GM10248 (cell line): ENCODE measurements around the gene SEPTIN10.
"Not testable (repeated sequence)": the region's sequence is repeated elsewhere in the genome, so short reads cannot be mapped to it uniquely, and the experiment has no call there.

Source experiments
- CTCF ChIA-PET: fragments of 300-600 bp; sonication (Branson Sonifier 250); formaldehyde crosslinking; extraction: SDS; loops from one replicate; lab custom pipeline; 2021; ENCODE audit warnings: antibody characterized with exemption; lab: Yijun Ruan, JAX
- POLR2A ChIA-PET: fragments of 350-650 bp; sonication (Branson Sonifier 250); formaldehyde crosslinking; extraction: SDS; loops from one replicate; lab custom pipeline; 2020; ENCODE audit warnings: antibody characterized with exemption; lab: Yijun Ruan, JAX
- DNase-seq: peaks from one replicate; pipeline ENCODE4 v3.0.0; 2012; ENCODE audit errors: extremely low spot score
- TF ChIP-seq, protein P1 (sequence below): IDR thresholded peaks from 2 replicates; pipeline ENCODE4 v1.5.1; 2012; ENCODE audit warnings: mild to moderate bottlenecking, low read depth; ENCODE audit errors: extremely low read depth, missing control alignments, control extremely low read depth

Gene SEPTIN10

DNA sequence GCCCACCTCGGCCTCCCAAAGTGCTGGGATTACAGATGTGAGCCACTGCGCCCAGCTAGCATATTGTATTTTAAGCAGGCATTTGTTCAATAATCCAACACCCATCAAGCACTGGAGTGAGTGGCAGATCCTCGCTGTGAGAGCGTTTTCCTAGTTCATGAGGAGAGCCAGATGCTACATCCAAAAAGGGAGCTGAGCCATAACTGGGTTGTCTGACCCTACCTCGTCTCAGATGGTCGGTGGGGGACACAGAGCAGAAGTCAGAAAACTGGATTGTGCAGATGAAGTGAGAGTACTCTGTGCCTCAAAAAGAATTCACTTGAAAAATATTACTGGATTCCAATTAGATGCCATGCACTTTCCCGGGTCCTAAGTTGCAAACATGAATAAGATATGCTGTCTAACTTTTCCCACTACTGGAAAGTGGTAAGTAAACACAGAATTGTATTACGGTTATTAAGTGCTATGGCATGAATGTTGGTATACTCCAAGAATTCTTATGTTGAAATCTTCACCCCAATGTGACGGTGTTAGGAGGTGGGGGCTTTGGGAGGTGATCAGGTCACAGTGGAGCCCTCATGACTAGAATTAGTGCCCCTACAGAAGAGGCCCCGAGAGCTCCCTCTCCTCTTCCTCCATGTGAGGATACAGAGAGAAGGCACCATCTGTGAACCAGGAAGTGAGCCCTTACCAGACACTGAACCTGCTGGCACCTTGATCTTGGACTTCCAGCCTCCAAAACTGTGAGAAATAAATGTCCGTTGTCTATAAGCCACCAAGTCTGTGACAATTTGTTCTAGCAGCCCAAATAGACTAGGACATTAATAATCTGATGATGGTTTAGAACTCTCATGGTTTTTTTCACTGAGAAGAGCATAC, 21.9 kb upstream of the SEPTIN10 start:
- ChIA-PET CTCF (no interaction called here), POLR2A (no interaction called here)

DNA sequence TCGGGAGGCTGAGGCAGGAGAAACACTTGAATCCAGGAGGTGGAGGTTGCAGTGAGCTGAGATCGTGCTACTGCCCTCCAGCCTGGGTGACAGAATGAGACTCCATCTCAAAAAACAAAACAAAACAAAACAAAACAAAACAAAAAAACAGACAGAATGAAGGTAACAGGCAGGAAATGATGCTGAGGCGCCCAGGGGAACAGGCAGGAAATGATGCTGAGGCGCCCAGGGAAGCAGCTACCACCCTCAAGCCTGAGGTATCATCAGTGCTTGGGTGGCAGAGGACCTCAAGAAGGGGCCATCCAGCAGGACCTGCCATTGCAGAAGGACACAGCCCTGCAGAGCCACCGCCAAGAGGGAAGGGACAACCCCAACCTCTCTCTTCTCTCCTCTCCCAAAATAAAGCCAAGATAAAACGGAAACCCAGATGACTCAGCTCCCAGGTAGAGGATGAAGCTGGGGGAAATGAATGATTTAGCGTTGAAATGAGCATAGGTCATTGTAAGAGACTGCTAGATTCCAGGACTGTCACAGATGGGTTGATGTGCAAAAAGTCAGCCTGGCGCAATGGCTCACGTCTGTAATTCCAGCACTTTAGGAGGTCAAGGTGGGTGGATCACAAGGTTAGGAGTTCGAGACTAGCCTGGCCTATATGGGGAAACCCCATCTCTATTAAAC, 19.7 kb upstream of the SEPTIN10 start:
- no peak for DNase-seq
- ChIA-PET POLR2A (no interaction called here), CTCF (interaction anchor here (1.3 kb wide), 2 partner anchors 11 to 12 kb away, joined by 3 to 4 read pairs; no protein-coding TSS in a partner anchor)
- TF ChIP-seq, protein P1, sequence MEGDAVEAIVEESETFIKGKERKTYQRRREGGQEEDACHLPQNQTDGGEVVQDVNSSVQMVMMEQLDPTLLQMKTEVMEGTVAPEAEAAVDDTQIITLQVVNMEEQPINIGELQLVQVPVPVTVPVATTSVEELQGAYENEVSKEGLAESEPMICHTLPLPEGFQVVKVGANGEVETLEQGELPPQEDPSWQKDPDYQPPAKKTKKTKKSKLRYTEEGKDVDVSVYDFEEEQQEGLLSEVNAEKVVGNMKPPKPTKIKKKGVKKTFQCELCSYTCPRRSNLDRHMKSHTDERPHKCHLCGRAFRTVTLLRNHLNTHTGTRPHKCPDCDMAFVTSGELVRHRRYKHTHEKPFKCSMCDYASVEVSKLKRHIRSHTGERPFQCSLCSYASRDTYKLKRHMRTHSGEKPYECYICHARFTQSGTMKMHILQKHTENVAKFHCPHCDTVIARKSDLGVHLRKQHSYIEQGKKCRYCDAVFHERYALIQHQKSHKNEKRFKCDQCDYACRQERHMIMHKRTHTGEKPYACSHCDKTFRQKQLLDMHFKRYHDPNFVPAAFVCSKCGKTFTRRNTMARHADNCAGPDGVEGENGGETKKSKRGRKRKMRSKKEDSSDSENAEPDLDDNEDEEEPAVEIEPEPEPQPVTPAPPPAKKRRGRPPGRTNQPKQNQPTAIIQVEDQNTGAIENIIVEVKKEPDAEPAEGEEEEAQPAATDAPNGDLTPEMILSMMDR, result no peak

More for the DNA sequence above, 21.9 kb upstream of the SEPTIN10 start:
- TF ChIP-seq, protein P1, result no peak
- DNase-seq, result no peak

DNA sequence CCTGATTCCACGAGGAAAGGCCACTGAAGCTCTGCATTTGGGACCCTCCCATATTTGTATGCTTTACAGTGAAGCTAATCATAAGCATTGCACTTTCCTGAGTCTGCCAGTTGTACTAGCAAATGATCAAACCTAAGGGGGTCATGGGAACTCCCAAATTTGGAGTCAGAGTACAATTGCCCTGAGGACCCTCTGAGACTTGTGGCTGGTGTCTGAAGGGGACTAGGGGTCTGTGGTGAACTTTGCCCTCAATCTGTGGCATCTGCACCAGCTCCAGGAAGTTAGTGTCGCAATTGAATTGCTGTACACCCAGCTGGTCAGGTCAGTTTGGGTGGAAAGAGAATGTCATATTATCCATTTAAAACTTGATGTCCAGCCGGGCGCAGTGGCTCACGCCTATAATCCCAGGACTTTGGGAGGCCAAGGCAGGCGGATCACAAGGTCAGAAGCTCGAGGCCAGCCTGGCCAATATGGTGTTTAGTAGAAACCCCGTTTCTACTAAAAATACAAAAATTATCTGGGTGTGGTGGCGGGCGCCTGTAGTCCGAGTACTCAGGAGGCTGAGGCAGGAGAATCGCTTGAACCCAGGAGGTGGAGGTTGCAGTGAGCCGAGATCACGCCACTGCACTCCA, 18.5 kb upstream of the SEPTIN10 start:
- no peak for DNase-seq
- ChIA-PET POLR2A (no interaction called here), CTCF (interaction anchor here (1.0 kb wide), 1 partner anchor 10 kb away, joined by 4 read pairs; no protein-coding TSS in a partner anchor)
- TF ChIP-seq, protein P1, result no peak

DNA sequence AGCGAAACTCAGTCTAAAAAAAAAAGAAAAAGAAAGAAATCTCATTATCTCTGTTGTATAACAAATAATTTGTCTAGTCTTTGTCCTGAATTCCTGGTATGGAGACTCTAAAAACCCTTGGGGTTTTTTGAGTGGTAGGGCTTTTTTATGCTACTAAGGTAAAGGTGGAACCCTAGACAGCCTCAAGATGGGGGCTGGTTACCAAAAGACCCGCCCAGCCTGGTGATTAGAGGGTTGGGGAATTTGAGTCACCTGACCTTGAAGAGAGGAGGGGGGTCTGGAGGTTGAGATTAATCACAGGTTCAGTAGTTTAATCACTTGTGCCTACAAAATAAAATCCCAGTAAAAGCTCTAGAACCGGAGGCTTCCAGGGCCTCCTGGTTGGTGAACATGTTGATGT, 18.0 kb upstream of the SEPTIN10 start:
- ChIA-PET CTCF (interaction anchor here (1.0 kb wide), 1 partner anchor 9 kb away, joined by 4 read pairs; no protein-coding TSS in a partner anchor), POLR2A (no interaction called here)
- no peak for DNase-seq
- TF ChIP-seq, protein P1, result no peak

DNA sequence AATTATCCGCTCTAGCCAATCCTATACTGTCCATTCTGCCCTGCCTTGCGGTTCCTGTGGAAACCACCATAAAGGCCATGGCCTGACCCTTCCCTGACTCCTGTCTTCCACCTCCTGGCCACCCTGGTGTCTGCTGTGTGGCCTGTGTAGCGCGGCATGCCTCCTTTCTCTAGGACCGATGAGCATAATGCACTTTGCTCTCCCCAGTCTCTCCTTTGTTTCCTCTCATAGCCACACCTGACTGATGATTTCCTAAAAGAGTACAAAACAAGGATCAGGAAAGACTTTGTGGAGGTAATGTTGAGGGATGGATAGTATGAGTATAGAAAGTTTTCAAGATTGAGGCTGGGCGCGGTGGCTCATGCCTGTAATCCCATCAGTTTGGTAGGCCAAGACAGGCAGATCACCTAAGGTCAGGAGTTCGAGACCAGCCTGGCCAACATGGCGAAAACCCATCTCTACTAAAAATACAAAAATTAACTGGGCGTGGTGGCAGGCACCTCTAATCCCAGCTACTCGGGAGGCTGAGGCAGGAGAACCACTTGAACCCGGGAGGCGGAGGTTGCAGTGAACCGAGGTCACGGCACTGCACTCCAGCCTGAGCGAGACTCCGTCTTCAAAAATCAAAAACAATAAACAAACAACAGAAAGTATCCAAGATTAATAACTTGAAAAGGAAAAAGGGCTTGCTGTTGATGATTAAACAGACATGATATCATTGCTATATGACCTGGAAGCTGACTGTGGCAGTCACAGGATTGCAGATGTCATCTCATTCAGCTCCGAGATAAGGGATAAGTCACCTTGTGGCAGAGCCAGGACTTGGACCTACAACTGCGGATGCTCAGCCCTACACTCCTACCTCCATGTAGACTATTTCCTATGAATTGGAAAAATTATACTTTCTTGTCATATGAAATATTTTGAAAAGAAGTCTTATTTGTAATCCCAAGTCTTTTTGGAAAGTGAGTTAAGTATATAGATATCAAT, 17.0 kb upstream of the SEPTIN10 start:
- no peak for DNase-seq
- ChIA-PET POLR2A (no interaction called here), CTCF (interaction anchor here (1.3 kb wide), 1 partner anchor 84 kb away, joined by 6 read pairs; no protein-coding TSS in a partner anchor)
- TF ChIP-seq, protein P1, result no peak

DNA sequence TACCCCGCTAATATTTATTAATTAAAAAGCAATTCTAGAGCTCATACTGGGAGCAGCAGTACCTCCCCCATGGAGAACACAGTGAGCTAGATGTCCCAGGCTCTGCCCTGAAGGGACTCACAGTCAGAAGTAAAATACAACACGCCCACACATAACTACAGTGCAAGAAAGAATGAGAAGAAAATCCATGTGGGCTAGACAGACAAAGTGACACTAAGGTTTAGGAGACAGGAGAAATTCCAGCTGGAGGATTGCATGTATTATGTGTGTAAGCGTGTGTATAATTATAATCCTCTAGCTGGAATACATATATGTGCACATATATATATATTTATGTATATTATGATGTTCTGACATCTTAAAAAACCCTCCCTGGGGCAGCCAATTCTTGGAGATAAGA, 16.1 kb upstream of the SEPTIN10 start:
- TF ChIP-seq, protein P1, result no peak
- POLR2A ChIA-PET, result no interaction called here
- DNase-seq, result no peak
- CTCF ChIA-PET, result interaction anchor here (1.1 to 1.3 kb wide), 2 partner anchors 35 to 83 kb away, joined by 3 to 6 read pairs; no protein-coding TSS in a partner anchor

DNA sequence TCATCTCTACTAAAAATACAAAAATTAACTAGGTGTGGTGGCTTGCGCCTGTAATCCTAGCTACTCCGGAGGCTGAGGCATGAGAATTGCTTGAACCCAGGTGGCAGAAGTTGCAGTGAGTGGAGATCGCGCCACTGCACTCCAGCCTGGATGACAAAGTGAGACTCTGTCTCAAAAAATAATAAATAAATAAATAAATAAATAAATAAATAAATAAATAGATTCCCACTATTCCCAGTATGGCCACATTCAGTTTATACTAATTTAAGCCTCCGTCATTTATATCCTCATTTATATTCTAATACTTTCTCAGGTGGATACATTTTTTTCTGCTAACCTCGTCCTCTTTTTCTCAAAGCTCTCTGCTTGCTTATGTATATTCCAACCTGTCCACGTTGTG, 14.6 kb upstream of the SEPTIN10 start:
- DNase-seq, CTCF ChIA-PET: not testable (repeated sequence)
- POLR2A ChIA-PET, result interaction anchor here (0.5 kb wide), 1 partner anchor 46 kb away, joined by 6 read pairs; no protein-coding TSS in a partner anchor
